ENCODE results near the gene IPO13.

The IPO13 gene

DNA sequence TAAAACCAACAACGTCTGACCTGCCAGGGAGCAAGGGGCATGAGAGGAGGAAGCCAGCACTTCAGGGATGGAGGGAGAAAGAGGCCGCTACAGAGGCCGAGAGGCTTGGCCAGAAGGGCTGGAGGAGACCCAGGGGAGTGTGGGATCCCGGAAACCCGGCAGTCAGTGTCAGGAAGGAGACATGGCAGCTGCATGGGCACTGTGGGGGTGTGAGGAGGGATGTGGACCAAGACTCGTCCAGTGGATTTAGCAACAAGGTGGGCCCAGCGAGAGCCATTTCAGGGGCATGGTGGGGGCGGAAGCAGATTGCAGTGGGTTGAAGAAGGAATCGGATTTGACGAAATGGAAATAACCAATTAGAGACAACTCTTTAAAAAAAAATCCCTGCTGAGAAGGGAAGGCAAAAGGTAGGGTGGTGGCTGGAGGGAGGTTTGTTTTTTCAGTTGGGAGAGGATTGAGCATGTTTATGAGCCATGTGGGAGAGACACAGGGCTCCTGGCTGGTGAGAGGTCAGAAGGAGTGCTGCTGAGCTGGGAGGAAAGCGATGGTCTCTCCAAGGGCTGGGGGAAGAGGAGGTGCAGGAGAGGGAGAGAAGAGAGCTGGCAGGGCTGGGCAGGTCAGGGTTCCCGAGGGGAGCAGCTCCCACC is 36.6 kb downstream of the IPO13 start:
- ATAC-seq: no peak

GRCh38 chr1:43984855-43985254 is 38.1 kb downstream of the IPO13 start:
- TF ChIP-seq, protein P1, sequence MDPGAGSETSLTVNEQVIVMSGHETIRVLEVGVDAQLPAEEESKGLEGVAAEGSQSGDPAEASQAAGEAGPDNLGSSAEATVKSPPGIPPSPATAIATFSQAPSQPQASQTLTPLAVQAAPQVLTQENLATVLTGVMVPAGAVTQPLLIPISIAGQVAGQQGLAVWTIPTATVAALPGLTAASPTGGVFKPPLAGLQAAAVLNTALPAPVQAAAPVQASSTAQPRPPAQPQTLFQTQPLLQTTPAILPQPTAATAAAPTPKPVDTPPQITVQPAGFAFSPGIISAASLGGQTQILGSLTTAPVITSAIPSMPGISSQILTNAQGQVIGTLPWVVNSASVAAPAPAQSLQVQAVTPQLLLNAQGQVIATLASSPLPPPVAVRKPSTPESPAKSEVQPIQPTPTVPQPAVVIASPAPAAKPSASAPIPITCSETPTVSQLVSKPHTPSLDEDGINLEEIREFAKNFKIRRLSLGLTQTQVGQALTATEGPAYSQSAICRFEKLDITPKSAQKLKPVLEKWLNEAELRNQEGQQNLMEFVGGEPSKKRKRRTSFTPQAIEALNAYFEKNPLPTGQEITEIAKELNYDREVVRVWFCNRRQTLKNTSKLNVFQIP (CRISPR knock-in tag; IDR thresholded peaks at IDR 0.05; ENCODE audit: borderline replicate concordance, low read depth): no peak
- TF ChIP-seq ZNF8 (CRISPR knock-in tag; IDR thresholded peaks at IDR 0.05) (no peak), ZFP3 (CRISPR knock-in tag; IDR thresholded peaks at IDR 0.05) (no peak), PPARA (CRISPR knock-in tag; IDR thresholded peaks at IDR 0.05; ENCODE audit: borderline replicate concordance) (no peak), ARNTL (CRISPR knock-in tag; IDR thresholded peaks at IDR 0.05; ENCODE audit: borderline replicate concordance, low read depth) (no peak), CSDC2 (CRISPR knock-in tag; IDR thresholded peaks at IDR 0.05) (no peak), TCF4 (CRISPR knock-in tag; IDR thresholded peaks at IDR 0.05; ENCODE audit: borderline replicate concordance) (no peak), CREB5 (CRISPR knock-in tag; IDR thresholded peaks at IDR 0.05; ENCODE audit: low read depth) (no peak), TSHZ2 (CRISPR knock-in tag; IDR thresholded peaks at IDR 0.05) (no peak), RARB (CRISPR knock-in tag; IDR thresholded peaks at IDR 0.05) (no peak), SNAI2 (CRISPR knock-in tag; IDR thresholded peaks at IDR 0.05) (no peak), ZFP30 (CRISPR knock-in tag; IDR thresholded peaks at IDR 0.05) (no peak)
- no peak for ATAC-seq

More for the DNA sequence above, 36.6 kb downstream of the IPO13 start:
- no peak for TF ChIP-seq PATZ1 (CRISPR knock-in tag; IDR thresholded peaks at IDR 0.05; ENCODE audit: borderline replicate concordance)
- no peak for TF ChIP-seq ZFP30 (CRISPR knock-in tag; IDR thresholded peaks at IDR 0.05)
- TF ChIP-seq TSHZ2 (CRISPR knock-in tag; IDR thresholded peaks at IDR 0.05): no peak
- no peak for TF ChIP-seq ZFP3 (CRISPR knock-in tag; IDR thresholded peaks at IDR 0.05)
- TF ChIP-seq CSDC2 (CRISPR knock-in tag; IDR thresholded peaks at IDR 0.05): no peak
- TF ChIP-seq GLIS3 (CRISPR knock-in tag; IDR thresholded peaks at IDR 0.05): no peak

- TF ChIP-seq ZFP30 (CRISPR knock-in tag; IDR thresholded peaks at IDR 0.05): no peak
- no peak for TF ChIP-seq CREB5 (CRISPR knock-in tag; IDR thresholded peaks at IDR 0.05; ENCODE audit: low read depth)
- TF ChIP-seq SNAI2 (CRISPR knock-in tag; IDR thresholded peaks at IDR 0.05): no peak
- no peak for TF ChIP-seq ZNF8 (CRISPR knock-in tag; IDR thresholded peaks at IDR 0.05)
- no peak for TF ChIP-seq ZNF565 (CRISPR knock-in tag; conservative IDR thresholded peaks at IDR 0.05; ENCODE audit: low read depth)
- no peak for TF ChIP-seq ESRRG (CRISPR knock-in tag; IDR thresholded peaks at IDR 0.05)
- no peak for TF ChIP-seq OSR1 (CRISPR knock-in tag; IDR thresholded peaks at IDR 0.05)
- TF ChIP-seq TCF4 (CRISPR knock-in tag; IDR thresholded peaks at IDR 0.05; ENCODE audit: borderline replicate concordance): no peak
- TF ChIP-seq ZFP3 (CRISPR knock-in tag; IDR thresholded peaks at IDR 0.05): no peak
- ATAC-seq: no peak
Observed at GRCh38 chr1:43985984-43986595, 39.3 kb downstream of the IPO13 start.
